HG03103 (cell line): ENCODE results near the gene SLC2A10.

ENCODE experiments used
- ATAC-seq: cut with Tn5 transposase; IDR thresholded peaks from one replicate; pipeline ENCODE4 v1.9.1; 2021; ENCODE audit warnings: low read depth; ENCODE audit not compliant: unreplicated experiment

Gene SLC2A10

GRCh38 chr20:46701986-46702385 is 7.5 kb upstream of the SLC2A10 start:
- ATAC-seq: no peak

- ATAC-seq: no peak
These were observed 6.8 kb upstream of the SLC2A10 start for GRCh38 chr20:46702447-46703203.

GRCh38 chr20:46703435-46703834 is 6.0 kb upstream of the SLC2A10 start:
- no peak for ATAC-seq

- ATAC-seq: no peak
These were observed 4.6 kb upstream of the SLC2A10 start for GRCh38 chr20:46704714-46705377.

- no peak for ATAC-seq
These were observed 4.1 kb upstream of the SLC2A10 start for GRCh38 chr20:46705378-46705729.

GRCh38 chr20:46706242-46706641 is 3.2 kb upstream of the SLC2A10 start:
- ATAC-seq: no peak

- no peak for ATAC-seq
These were observed 1.1 kb upstream of the SLC2A10 start for GRCh38 chr20:46708172-46708860.

- no peak for ATAC-seq
These were observed 392 bp upstream of the SLC2A10 start for GRCh38 chr20:46709055-46709458.

- ATAC-seq: no peak
These were observed 884 bp downstream of the SLC2A10 start for GRCh38 chr20:46710153-46710913.

GRCh38 chr20:46712056-46712636 is 2.7 kb downstream of the SLC2A10 start:
- no peak for ATAC-seq

- ATAC-seq: no peak
These were observed 4.7 kb downstream of the SLC2A10 start for GRCh38 chr20:46713957-46714834.

GRCh38 chr20:46715292-46715756 is 5.9 kb downstream of the SLC2A10 start:
- no peak for ATAC-seq

GRCh38 chr20:46717818-46718541 is 8.5 kb downstream of the SLC2A10 start:
- no peak for ATAC-seq

- ATAC-seq: no peak
These were observed 10.6 kb downstream of the SLC2A10 start for GRCh38 chr20:46720019-46720418.

GRCh38 chr20:46720776-46721425 is 11.5 kb downstream of the SLC2A10 start:
- no peak for ATAC-seq

- no peak for ATAC-seq
These were observed 12.0 kb downstream of the SLC2A10 start for GRCh38 chr20:46721476-46721875.

- ATAC-seq: no peak
These were observed 13.0 kb downstream of the SLC2A10 start for GRCh38 chr20:46722450-46722849.

GRCh38 chr20:46723039-46723438 is 13.6 kb downstream of the SLC2A10 start:
- no peak for ATAC-seq
